NCI-H1105 (cell line): ENCODE results near the gene EFNA5.

ENCODE experiments used
- DNase-seq: peaks from one replicate; lab custom pipeline; 2025; lab: John Stamatoyannopoulos, UW

Gene EFNA5

DNA sequence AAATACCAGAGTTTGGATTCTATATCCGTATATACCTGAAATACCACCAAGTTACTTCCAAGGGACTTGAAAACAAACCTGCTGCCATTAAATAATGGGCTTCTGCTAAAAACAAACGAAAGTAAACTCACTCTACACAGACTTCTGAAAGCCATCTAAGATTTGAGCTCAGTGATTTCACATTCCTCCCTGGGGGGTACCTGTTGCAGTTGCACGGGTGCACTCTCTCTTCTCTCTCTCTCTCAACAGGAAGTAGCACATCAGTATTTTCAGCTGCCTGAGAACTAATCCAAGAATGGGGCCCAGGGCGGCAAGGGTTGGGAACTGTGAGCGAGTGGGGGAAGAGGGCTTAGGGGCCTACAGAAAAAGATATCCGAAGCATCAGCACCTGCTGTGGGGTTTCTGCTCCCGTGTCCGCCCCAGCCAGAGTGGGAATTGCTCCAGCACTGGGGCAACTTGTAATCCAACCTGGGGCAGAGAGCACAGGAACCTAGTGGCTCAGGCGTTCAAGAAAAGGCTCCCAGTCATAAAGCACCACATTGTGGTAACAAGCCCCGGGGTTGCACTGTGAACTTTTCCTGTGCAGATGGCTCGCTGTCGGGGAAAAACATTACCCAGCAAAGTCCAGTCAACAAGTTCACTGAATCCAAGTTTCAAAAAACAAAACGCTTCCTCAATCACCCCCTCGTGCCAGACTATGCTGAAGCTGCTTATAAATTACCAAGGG lies 99.8 kb downstream of the EFNA5 start:
- DNase-seq, result no peak

DNA sequence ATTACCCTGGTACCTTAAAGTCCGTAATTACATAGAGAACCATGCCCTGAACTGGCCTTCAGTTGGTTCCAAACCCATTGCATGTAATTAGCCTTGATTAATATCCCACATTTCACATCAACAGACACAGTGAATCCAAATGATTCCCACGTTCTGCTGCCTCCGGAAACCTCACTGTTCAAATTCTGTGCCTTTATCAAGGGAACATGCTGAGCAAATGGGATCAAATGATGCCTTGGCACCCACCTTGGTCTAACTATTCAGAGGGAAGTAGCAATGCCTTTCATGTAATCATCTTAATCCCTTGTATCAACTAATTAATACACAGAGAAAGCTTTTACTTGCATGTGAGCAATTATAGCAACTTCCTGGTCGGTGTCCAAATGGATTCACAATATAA lies 100.6 kb downstream of the EFNA5 start:
- peak; percentile 69 for DNase-seq

DNA sequence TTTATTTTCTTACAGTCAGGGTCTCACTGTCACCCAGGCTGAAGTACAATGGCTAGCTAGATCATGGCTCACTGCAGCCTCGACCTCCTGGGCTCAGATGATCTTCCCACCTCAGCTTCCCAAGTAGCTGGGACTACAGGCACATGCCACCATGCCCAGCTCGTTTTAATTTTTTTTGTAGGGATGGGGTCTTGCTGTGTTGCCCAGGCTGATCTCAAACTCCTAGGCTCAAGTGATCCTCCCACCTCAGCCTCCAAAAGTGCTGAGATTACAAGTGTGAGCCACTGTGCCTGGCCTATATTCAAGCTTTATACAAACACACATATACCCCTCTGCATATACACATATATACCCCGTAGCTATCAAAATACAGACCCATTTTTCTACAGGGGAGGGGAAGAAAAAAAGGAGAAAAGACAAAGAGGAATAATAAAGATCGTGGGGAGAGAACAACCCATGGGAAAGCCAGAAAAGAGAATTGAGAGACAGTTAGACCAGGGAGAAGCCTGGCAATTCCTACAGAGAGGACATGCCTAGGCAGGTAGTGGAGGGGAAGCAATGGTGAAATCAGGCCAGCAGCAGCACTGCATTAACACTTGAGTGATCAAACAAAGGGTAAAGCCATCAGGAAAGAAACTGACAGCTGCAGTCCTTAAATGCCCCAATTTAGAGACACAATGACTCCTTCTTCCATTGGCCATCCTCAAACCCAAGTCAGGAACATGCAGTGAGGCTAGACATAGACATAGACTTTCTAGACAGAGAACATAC lies 102.7 kb downstream of the EFNA5 start:
- peak; percentile 3 for DNase-seq

DNA sequence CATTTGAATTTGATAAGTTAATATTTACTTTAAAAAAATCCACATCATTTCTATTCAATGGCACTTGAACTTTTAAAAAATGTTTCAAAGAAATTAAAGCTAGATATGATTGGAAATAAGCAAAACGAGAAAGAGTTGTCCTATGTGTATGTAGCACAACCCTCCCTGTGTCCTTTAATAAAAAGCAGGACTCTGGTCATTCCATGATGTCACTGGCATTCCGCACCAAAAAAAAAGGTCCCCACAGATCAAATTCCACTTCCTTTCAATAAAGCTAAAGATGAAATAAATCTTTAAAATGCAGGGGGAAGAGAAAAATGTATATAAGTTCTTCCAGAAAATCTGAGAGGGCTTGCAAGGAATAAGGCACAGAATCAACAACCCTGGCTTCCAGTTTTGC lies 103.8 kb downstream of the EFNA5 start:
- DNase-seq, result no peak

DNA sequence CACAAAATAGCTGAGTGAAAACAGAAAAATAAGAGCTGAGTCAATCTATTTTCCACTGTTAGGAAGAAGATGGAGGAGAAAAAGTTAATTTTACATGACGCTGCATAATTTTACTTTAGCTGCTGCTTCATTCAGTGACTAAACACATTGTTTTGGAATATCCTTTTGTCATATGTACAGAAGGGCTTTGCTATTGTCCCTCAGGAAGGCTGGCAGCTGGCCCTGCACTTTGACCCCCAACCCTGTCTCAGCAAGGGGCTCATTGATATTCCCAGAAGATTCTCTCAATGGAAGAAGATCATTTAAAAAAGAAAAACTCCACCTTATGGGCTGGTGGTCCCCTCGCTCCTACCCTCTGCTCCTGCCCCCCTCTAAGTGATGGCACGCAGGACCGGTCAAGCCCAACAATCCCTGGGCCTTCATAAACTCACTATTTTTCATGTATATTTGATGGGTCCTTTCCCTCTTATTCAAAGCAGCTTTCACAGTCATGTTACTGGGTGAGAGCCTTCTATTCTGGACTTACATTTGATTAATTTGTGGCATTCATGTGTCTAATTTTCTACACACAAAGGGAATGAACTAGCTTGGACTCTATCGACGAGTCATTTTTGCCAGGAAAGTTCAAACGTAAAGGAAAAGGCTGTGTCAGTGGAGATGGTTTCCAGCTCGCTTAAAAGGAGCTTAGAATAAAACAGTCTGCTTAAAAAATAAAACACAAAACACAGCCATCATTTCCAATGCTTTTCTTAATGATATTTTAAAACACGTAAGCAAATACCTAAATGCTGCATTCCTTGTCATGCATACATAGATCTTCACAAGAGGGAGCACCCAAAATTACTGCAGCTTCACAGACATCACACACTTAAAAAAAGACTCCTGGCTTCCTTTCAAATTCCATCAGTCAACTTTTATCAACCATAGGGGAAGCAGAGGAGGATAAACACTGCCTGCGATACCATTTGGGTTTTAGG lies 104.7 kb downstream of the EFNA5 start:
- DNase-seq, result no peak

DNA sequence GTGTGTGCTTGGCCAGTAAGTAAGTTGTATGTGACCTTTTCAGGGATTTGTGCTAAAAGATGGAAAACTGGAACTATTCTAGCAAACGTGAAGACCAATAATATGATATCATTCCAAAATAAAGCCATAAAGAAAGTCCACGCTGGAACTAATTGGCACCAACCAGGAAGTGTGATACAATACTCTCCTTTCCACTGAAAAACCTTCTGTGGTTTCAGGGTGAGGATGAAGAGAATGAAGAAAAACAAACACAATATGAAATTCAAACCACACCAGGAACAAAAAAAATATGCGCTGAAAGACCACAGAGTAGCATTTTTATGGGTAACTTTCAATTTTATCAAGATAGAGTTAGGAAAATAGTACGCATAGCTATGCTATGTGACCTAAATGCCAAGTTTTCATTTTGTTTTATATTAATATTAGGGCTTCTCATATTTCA lies 105.8 kb downstream of the EFNA5 start:
- no peak for DNase-seq

DNA sequence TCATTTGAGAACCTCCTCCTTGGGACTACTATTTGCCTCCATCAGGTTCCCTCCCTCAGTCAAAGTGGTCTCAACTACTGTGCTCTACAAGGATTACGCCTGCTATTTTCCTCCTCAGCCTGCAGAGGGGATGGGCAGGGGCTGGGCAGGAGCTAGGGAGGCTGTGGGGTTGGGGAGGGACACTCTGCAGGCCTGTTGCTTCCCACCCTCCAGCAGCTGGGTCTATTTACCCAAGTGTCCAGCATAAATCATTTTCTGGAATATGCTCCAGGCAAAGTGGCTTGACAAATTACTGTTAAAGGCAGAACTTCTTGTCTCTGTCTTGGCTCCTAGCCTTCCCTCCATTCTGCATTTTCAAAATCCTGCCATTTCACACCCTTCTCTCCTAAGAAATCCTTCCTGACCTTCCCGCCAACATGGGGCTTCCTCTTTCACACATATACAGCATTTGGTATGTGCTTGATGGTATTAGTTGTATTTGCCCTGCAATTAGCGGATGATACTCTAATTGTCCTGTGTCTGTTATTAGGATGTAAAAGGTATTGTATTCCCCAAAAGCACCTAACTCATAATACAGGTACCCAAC lies 106.7 kb downstream of the EFNA5 start:
- DNase-seq, result no peak

DNA sequence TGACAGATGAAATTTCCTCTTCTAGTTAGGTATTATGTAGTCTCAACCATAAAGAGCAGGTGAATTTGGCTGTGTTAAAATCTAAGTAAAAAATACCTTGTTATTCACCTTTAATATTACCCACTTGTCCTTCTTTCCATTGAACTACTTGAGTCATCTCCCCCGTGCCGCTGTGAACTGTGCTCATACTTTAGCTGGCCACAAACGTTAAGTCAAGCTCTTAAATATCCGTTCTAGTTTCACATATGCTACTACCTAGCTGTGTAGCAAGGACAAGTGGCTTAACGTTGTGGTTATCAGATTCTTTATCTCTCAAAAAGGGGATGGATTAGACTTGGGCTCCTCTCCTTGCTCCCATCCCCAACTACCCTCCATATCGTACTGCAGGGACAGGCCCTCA lies 110.4 kb downstream of the EFNA5 start:
- DNase-seq, result no peak

DNA sequence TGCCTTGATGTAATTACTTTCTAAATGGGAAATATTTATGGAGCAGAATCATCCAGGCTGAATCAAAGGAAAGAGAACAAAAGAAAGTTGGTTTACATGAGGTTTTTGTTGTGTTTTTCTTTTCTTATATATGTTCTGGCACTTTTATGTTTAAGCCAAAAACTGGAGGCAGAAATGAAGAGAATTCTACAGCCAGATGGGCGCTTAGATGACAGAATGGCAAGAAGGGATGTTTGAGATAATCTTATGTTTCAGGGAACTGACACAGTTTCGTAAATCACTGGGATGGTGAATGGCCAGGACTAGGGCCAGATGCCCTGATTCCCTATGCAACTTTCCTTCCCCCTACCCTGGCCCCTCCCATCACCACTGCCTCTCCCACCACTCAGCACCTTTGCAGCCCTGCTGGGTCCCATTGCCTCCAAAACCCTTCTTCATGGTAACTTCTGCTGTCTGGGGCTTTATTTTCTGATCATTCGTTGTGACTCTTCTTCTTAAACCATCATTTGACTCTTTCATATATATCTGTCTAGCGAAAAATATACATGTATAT lies 111.8 kb downstream of the EFNA5 start:
- DNase-seq, result no peak

DNA sequence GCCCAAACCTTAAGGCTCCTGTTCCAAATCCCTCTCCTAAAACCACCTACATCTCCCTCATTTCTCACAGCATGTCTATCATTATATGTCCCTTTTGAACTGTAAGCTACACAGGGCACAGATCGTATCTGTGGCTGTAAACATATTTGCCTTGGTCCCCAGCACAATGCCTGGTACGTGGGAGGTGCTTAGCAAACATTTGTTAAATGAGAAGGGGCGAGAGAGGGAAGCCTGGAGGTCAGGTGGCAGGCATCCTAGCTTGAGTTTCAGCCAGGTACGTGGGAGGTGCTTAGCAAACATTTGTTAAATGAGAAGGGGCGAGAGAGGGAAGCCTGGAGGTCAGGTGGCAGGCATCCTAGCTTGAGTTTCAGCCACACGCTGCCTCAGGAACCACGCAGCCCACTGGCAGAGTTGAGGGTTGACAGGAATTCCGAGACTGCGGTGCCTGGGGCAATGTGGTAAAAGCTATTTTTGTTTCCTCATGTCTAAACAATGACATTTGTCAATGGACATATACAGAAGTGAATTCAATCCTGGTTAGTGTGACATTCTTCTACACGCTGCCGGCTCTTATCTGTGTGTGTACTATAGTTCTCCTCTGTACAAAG lies 113.6 kb downstream of the EFNA5 start:
- no peak for DNase-seq

DNA sequence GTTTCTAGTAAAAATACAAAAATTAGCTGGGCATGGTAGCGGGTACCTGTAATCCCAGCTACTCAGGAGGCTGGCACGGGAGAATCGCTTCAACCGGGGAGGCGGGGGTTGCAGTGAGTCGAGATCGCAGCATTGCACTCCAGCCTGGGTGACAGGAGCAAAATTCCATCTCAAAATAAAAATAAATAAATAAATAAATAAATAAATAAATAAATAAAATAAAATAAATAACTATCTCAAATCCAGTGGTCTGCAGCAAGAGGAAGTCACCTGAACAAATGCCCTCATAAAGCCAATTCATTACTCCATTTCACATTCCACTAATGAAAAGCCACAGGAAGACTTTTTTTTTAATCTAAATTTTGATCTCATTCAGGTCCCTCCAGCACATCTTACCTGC lies 114.2 kb downstream of the EFNA5 start:
- DNase-seq, result no peak

DNA sequence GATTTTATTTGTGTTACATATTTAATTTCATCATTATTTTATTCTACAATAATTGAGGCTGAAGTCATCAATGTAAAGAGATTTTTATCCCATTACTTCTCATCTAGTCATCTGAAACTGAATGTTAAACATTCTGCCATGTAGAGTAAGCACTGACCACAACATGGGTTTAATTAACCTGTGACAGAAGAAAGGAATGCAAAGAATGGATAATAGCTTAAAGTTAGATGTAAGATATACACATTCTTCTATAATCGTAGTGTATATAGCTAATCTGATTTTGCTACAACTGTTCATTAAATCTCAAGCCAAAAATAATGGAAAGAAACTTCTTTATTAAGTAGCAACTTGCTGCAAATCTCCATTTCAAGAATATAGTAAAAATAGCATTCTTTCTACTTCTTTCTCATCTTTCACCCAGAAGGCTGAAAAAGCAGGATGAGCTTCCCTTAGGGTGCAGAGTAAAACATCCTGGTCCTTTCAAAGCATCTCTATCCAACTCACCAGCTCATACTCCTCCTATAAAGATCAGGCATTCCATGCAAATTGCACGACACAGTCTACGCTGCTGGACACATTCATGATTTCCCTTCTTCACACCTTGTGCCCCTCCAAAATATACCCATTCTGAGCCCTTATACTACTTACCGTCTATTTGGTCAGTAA lies 115.2 kb downstream of the EFNA5 start:
- DNase-seq, result no peak

DNA sequence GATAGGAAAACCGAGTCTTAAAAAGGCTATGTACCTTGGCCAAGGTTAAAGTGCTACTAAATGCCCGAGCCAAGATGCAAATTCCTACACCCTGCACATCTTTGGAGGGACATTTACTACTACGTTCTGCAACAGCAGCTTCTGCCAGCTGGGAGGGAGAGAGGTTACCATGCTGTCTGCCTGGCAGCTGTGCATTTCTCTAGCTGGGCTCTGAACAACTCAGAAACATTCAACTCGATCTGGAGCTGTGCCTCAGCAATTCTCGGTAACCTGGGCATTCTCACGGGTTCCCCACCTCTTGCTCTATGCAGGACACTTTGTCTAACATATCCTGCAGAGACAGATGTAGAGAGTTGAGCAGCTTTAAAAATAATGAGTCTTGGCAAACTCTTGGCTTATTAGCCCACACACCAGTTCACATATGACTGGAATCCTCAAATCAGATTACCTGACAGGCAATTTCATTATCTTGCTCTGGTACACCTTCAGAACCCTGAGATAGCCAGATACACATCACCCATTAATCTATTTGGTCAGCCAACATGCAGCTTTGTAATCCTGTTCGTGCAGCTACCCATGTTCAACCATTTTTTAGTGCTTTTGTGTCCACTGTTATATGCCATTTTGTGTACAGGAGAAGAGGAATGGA lies 115.8 kb downstream of the EFNA5 start:
- DNase-seq, result no peak

DNA sequence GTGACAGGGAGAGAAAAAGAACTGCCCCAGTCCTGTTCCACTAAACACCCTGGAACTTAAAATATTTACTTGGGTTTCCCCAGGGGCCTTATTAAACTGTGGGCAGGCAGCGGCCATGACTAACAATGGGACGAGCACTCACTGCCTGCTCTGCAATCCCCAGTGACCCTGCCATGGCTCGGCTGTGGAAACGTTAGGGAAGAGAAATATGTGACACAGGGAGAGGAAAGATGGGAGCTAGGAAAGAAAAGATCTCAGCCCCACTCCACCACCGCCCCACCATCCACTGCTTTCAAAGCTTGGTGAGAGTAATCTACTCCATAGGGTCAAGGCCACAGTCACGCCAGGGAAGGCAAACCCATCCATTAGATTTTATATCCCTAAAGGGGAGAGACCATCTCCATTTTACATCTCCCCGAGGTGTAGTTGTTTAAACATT lies 117.6 kb downstream of the EFNA5 start:
- no peak for DNase-seq

DNA sequence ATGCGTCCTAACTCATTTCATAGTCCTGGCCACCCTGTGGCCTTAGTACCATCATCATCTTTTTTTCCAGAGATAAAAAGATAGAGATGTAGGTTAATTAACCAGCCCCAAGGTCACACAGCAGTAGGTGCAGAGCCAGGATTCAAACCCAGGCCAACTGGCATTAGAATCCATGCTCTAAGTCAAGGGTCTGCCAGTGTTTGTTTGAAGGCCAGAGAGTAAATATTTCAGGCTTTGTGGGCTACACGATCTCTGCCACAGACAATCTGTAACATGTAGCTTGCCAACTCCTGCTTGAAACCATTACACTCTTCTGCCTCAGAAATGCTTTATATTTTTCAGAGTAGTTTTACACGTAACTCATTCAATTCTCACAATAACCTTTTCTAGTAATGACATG lies 119.6 kb downstream of the EFNA5 start:
- DNase-seq, result no peak

DNA sequence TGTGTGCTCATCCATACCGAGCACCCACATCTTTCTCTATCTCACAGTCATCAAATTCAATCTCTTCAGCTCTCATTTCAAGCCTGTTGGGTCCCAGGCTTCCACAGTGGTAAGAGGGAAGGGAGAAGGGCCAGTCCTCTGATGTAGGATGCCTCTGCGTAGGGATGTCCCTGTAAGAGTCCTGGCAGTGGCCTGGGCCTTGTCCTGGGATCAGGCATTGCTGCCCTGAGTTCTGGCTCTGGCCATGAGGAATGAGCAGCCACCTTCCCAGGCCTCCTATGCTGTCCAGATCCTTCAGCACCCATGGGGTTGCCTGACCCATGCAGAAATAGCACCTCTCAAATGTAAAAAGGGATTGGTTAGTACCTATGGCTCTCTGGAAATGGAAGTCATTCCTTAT lies 121.2 kb downstream of the EFNA5 start:
- DNase-seq, result no peak

DNA sequence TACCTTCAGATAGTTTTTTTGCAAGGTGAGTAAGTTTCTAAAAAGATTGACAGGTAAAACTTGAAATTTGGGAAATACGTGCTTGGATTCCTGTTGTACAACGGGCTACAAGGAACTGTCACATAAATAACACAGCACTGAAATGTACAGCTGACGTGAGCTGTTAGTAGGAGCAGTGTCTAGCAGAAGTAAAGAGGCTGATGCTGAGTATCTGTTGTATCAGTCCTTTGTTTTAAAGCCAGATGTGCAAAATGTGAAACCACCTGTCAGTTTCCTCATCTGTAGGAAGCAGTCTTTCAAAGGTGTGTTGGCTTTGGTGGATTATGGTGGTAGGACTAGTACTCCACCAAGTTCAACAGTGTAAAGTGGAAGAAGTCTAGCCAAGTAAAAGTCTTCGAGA lies 122.3 kb downstream of the EFNA5 start:
- DNase-seq, result no peak

DNA sequence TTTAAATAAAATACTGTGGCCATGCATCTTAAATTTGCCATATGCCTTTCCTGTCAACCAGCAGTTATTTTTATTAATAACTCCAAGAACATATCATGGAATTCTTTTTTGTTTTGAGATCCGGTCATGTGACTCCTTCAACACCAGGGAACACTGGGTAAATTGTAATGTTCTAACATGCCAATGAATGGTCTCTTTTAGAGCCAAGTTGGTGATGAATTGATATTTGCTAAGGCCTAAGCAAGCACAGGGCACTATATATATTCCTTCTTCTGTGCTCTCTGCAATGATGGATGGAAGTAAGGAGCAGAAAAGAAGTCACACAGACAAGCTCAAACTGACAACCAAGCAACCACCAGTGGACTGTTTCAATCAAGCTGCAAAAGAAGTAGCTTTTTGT lies 124.0 kb downstream of the EFNA5 start:
- no peak for DNase-seq

DNA sequence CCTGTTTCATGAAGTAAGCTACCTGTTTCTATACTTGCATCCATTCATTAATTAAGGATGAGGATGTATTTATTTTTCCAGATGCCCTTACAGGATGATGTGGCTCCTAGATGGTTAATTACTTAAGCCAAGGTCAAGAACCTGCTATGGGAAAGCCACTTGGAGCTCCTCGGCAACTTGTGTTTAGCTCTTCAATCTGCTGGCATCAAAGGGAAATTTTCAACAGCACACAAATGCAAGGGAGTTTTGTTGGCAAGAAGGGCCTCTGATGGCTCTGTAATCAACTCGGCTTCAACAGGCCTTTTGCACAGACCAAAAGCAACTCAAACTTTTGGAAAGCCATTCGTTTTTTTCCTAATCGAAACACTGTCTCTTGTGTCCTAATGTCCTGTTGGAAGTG lies 125.3 kb downstream of the EFNA5 start:
- DNase-seq, result no peak

DNA sequence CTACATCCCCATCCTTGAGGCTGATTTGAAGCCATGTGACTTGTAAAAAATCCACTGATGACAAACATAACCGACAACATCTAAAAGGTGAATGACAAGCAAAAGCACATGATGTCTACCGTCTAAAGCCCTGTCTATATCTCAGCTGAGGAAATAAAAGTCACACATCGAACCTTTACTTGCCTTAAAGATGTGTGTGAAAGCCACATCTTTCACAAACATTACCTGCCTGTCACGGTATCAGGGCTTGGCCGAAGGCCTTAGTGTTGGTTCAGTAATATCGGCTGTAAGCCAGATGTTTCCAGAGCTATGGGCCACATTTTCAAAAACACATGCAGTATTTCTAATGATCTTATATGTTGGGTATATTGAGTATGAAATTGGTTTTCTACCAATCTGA lies 125.8 kb downstream of the EFNA5 start:
- DNase-seq, result no peak
